Omental fat pad (tissue), 4 donors: ENCODE measurements around the gene MTNR1A. TPM values are rescaled to one million over a fixed set of nuclear protein-coding genes. Genes with fewer than 3 reads are reported as not detected.
A peak's percentile ranks its signal among the peaks of the same experiment; 100 is the strongest.

ENCODE experiments used
- ATAC-seq: fragments of 150-250 bp; one replicate; pipeline ENCODE4 v1.9.1; 2016; ENCODE audit warnings: mild to moderate bottlenecking, moderate library complexity; ENCODE audit not compliant: low FRiP score
- DNase-seq: peaks from one replicate; pipeline ENCODE4 v3.0.0-alpha.2; 2019; ENCODE audit warnings: low spot score
- total RNA-seq, 4 donors: library from RNA; depleted of rRNA; stranded (reverse); fragments of >200 nt; gene quantifications; one replicate each; pipeline ENCODE4 v1.1.0, GENCODE V29; 2016
- TF ChIP-seq, protein P1 (sequence below), 3 donors: fragments of 450-650 bp; IDR thresholded peaks; one replicate each; pipeline ENCODE4 v1.5.1; 2016 to 2017; ENCODE audit warnings: antibody characterized with exemption in 3 of 3, mild to moderate bottlenecking in 3 of 3, moderate library complexity in 2 of 3

Gene MTNR1A
- total RNA-seq, 4 donors from 2014 or later: not detected

DNA sequence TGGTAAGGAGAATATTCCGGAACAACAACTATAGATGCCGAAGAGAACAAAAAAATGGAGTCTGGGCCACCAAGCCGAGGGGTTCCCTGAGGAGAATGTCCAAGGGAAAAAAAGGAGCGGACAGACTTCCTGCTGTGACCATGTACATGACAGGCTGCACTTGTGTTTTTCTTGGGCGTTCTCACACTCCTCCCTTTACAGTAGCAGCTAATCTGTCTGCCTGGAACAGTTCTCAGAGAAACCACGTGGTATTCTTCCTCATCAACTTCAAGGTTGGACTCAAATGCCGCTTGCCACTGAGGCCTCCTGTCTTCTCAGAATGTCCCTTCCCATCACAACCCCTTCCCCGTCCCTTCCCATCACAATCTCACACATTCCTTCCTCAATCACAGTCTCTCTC lies 30.8 kb upstream of the MTNR1A start:
- DNase-seq (no peak), ATAC-seq (no peak)
- TF ChIP-seq, protein P1, sequence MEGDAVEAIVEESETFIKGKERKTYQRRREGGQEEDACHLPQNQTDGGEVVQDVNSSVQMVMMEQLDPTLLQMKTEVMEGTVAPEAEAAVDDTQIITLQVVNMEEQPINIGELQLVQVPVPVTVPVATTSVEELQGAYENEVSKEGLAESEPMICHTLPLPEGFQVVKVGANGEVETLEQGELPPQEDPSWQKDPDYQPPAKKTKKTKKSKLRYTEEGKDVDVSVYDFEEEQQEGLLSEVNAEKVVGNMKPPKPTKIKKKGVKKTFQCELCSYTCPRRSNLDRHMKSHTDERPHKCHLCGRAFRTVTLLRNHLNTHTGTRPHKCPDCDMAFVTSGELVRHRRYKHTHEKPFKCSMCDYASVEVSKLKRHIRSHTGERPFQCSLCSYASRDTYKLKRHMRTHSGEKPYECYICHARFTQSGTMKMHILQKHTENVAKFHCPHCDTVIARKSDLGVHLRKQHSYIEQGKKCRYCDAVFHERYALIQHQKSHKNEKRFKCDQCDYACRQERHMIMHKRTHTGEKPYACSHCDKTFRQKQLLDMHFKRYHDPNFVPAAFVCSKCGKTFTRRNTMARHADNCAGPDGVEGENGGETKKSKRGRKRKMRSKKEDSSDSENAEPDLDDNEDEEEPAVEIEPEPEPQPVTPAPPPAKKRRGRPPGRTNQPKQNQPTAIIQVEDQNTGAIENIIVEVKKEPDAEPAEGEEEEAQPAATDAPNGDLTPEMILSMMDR (IDR thresholded peaks at IDR 0.05): no peak

DNA sequence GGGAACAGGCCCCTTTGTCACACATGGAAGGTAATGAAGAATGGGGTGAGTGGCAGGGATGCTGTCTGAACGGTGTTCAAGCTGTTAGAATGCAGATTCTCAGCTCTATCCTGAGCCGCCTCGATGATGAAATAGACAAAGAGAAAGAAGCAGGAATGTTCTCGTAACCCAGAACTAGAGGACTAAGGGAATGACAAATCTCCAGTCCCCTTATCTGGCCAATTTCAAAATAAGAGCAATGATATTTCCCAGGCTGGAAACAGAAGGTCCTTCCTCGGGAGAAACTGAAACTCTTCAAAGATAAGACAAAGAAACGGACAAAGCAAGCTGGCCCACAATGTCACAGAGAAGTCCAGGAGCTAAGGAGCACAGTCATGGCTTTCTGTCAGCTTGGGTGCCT lies 29.5 kb upstream of the MTNR1A start:
- TF ChIP-seq, protein P1 (IDR thresholded peaks at IDR 0.05): no peak
- DNase-seq (no peak), ATAC-seq (no peak)

DNA sequence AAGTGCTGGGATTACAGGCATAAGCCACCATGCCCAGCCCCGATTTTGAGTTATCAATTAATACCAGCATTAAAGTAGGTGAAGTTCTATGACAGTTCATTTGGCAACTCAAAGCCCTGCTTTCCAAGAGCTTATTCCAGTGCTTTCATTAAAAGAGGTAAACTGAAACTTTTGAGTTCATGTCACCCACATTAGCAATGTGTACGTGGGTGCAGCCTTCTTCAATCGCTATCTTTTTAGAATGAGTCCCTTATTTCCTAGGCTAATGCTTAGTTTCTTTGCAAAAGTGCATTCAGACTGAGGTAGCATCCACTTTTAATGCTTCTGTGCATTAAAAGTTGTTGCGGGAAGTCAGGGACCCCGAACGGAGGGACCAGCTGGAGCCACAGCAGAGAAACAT lies 26.1 kb upstream of the MTNR1A start:
- TF ChIP-seq, protein P1 (IDR thresholded peaks at IDR 0.05): no peak

DNA sequence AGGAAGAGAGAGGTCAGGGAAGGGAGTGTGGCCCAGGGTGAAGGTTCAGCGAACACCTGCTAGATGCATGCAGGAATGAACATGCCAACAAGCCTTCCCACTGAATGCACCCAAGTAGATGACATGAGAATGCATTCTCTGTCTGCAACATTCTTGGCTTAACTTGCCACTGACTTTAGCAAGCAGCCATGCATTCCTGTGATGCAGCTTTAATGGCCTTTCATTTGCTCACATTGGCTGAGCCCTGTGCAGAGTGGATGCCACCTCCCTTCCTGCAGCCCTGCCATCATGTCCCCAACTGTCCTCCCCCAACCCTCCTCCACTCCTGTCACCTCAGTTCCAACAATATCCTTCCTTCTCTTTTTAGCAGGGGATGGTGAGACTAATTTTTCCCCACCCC lies 25.3 kb upstream of the MTNR1A start:
- TF ChIP-seq, protein P1 (IDR thresholded peaks at IDR 0.05): no peak
- no peak for DNase-seq
- ATAC-seq: no peak

More for the DNA sequence above, 26.1 kb upstream of the MTNR1A start:
- DNase-seq: no peak
- no peak for ATAC-seq

DNA sequence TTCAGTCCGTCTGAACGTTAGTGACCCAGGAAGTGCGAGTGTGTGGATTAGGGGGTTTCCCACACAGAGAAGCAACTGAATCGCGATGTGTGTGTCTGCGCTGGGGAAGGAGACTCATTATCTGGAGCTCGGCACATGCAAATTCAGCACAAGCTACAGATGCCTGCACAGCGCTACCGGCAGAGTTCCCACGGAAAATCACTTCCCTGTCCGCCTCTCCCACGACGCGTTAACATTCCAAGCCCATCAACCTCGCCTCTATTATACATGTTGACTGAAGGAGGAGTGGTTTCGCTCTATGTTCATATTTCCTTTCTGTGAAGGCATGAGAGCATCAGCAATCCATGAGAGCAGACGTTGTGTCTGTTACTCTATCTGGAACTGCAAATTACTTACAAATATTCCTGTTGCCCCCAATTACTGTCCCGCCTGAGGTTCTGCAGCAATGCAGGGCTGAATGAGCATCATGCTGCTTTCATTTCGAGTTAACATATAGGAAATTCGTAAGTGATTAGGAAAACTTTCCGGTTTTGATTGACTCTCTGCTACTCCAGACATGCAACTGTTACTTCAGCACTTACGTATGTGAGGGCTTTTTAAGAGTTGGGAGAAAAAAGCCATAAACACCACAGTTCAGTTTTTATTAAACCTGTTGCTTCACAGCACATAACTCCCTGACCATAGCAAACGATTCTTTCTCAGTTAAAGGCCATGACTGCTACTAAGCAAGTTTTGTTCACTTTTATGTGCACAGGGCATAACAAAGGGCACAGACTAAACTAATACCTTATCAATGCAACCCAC lies 15.0 kb upstream of the MTNR1A start:
- ATAC-seq (peak; percentile 65), DNase-seq (no peak)
- TF ChIP-seq, protein P1 (IDR thresholded peaks at IDR 0.05): no peak

DNA sequence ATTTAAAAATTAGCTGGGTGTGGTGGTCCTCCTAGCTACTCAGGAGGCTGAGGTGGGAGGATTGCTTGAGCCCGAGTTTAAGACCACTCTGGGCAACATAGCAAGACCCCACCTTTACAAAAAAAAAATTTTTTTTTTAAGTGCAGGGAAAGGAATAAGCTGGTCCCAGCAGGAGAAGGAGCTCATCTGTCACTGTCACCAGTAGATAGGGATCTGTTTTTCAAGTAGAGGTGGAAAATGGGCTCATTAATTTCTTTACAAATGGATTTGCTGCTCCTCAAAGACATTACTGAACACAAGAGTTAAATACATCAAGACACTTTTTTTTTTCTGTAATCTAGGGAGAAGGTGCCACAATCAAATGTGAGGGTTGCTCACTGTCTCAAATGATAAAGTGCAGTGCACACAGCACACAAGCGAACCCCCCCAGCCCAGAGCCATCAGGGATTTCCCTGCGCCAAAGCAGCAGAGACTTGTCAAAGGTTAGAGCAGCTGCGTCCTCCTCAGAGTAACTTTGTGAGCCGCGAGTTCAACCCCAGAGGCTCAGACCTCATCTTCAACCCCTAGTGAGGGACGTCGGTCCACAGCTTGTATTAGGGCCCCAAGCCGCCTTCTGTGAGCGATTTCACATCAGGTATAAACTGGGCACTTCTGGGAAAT lies 14.3 kb upstream of the MTNR1A start:
- DNase-seq (no peak), ATAC-seq (no peak)
- TF ChIP-seq, protein P1 (IDR thresholded peaks at IDR 0.05): no peak

DNA sequence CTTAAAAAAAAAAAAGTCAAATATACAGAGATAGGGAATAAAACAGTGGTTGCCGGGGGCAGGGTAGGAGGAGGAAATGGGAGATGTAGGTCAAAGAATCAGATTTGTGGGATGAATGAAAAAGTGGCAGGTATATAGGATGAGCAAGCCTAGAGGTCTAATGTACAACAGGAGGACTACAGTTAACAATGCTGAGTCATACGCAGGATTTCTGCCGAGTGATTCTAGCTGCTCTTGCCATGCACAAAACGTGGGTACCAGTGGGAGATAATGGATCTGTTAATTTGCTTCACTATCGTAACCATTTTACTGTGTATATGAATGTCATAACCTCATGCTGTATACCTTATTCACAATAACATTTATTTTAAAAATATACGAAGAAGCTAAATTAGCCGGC lies 10.7 kb upstream of the MTNR1A start:
- ATAC-seq: no peak
- TF ChIP-seq, protein P1 (IDR thresholded peaks at IDR 0.05): no peak

More for the DNA sequence above, 10.7 kb upstream of the MTNR1A start:
- no peak for DNase-seq
